ENCODE results near the gene ARFGEF3. TPM values are rescaled to one million over a fixed set of nuclear protein-coding genes. Genes with fewer than 3 reads are reported as not detected.

ARFGEF3 gene
- total and polyA plus RNA-seq, 5 experiments from 2014 or later, result not detected

- POLR2A ChIA-PET, result no interaction called here
- H3K27ac Mint-ChIP-seq, result no peak overlapping the region
Measured at GRCh38 chr6:138328210-138328609, 166.5 kb downstream of the ARFGEF3 start.

GRCh38 chr6:138330763-138331162, 169.0 kb downstream of the ARFGEF3 start:
- no peak for DNase-seq
- POLR2A ChIA-PET, result no interaction called here
- Mint-ChIP-seq H3K9me3 (no peaks in the 10 kb centered on the region), H3K36me3 (no peaks in the 10 kb centered on the region), H3K4me1 (no peaks in the 10 kb centered on the region), H3K27me3 (peaks cover 3 to 18% (median 10%) of the 10 kb centered on the region in 5 donors), H3K4me3 (no peak overlapping the region), H3K27ac (no peak overlapping the region)
- ATAC-seq, result no peak

More at GRCh38 chr6:138328210-138328609, 166.5 kb downstream of the ARFGEF3 start:
- DNase-seq, result no peak
- Mint-ChIP-seq H3K9me3 (no peaks in the 10 kb centered on the region), H3K4me3 (no peak overlapping the region), H3K27me3 (peaks cover 2 to 10% (median 9%) of the 10 kb centered on the region in 5 donors), H3K36me3 (no peaks in the 10 kb centered on the region), H3K4me1 (no peaks in the 10 kb centered on the region)
- no peak for ATAC-seq

GRCh38 chr6:138331444-138331843, 169.7 kb downstream of the ARFGEF3 start:
- Mint-ChIP-seq H3K4me3 (no peak overlapping the region), H3K36me3 (no peaks in the 10 kb centered on the region), H3K9me3 (no peaks in the 10 kb centered on the region), H3K27ac (no peak overlapping the region), H3K27me3 (peaks cover 3 to 17% (median 9%) of the 10 kb centered on the region in 5 donors), H3K4me1 (no peaks in the 10 kb centered on the region)
- POLR2A ChIA-PET, result no interaction called here
- ATAC-seq (no peak), DNase-seq (no peak)

GRCh38 chr6:138331984-138332383, 170.2 kb downstream of the ARFGEF3 start:
- DNase-seq, result no peak
- H3K36me3 Mint-ChIP-seq, result no peaks in the 10 kb centered on the region
- no peak for ATAC-seq
- H3K27me3 Mint-ChIP-seq, result peaks cover 3 to 12% (median 5%) of the 10 kb centered on the region in 5 donors
- H3K4me3 Mint-ChIP-seq, result no peak overlapping the region
- POLR2A ChIA-PET, result no interaction called here
- no peak overlapping the region for H3K27ac Mint-ChIP-seq
- no peaks in the 10 kb centered on the region for H3K9me3 Mint-ChIP-seq
- no peaks in the 10 kb centered on the region for H3K4me1 Mint-ChIP-seq

- POLR2A ChIA-PET, result no interaction called here
- Mint-ChIP-seq H3K4me1 (no peaks in the 10 kb centered on the region), H3K27ac (peak overlapping the region in 1 of 10 donors; percentile 31), H3K36me3 (no peaks in the 10 kb centered on the region), H3K4me3 (no peak overlapping the region), H3K9me3 (no peaks in the 10 kb centered on the region), H3K27me3 (peaks cover under 1 to 9% (median 4%) of the 10 kb centered on the region in 5 donors)
- no peak for DNase-seq
- ATAC-seq, result no peak
Measured at GRCh38 chr6:138334000-138334399, 172.3 kb downstream of the ARFGEF3 start.

GRCh38 chr6:138334963-138335362, 173.2 kb downstream of the ARFGEF3 start:
- Mint-ChIP-seq H3K27ac (no peak overlapping the region), H3K27me3 (peaks cover 1 to 18% (median 4%) of the 10 kb centered on the region in 5 donors), H3K4me1 (no peaks in the 10 kb centered on the region), H3K4me3 (no peak overlapping the region), H3K9me3 (no peaks in the 10 kb centered on the region), H3K36me3 (no peaks in the 10 kb centered on the region)
- ATAC-seq (no peak), DNase-seq (no peak)
- POLR2A ChIA-PET, result no interaction called here

GRCh38 chr6:138336221-138336620, 174.5 kb downstream of the ARFGEF3 start:
- H3K4me3 Mint-ChIP-seq, result no peak overlapping the region
- ATAC-seq, result no peak
- H3K36me3 Mint-ChIP-seq, result no peaks in the 10 kb centered on the region
- H3K27me3 Mint-ChIP-seq, result peaks cover 1 to 19% (median 6%) of the 10 kb centered on the region in 5 donors
- no peaks in the 10 kb centered on the region for H3K9me3 Mint-ChIP-seq
- H3K27ac Mint-ChIP-seq, result no peak overlapping the region
- H3K4me1 Mint-ChIP-seq, result no peaks in the 10 kb centered on the region
- DNase-seq, result no peak
- POLR2A ChIA-PET, result no interaction called here

GRCh38 chr6:138337076-138337475, 175.3 kb downstream of the ARFGEF3 start:
- Mint-ChIP-seq H3K27me3 (peaks cover 1 to 19% (median 6%) of the 10 kb centered on the region in 5 donors), H3K36me3 (no peaks in the 10 kb centered on the region), H3K4me1 (no peaks in the 10 kb centered on the region), H3K4me3 (no peak overlapping the region), H3K27ac (no peak overlapping the region), H3K9me3 (no peaks in the 10 kb centered on the region)
- ATAC-seq (no peak), DNase-seq (no peak)
- POLR2A ChIA-PET, result no interaction called here

- DNase-seq (no peak), ATAC-seq (no peak)
- Mint-ChIP-seq H3K27ac (no peak overlapping the region), H3K27me3 (peaks cover 1 to 25% (median 7%) of the 10 kb centered on the region in 5 donors), H3K4me1 (no peaks in the 10 kb centered on the region), H3K9me3 (no peaks in the 10 kb centered on the region), H3K4me3 (no peak overlapping the region), H3K36me3 (no peaks in the 10 kb centered on the region)
- POLR2A ChIA-PET, result no interaction called here
Measured at GRCh38 chr6:138339024-138339423, 177.3 kb downstream of the ARFGEF3 start.

GRCh38 chr6:138341176-138341575, 179.4 kb downstream of the ARFGEF3 start:
- Mint-ChIP-seq H3K4me3 (no peak overlapping the region), H3K4me1 (no peaks in the 10 kb centered on the region), H3K27me3 (peaks cover 0 to 21% (median 3%) of the 10 kb centered on the region in 5 donors), H3K9me3 (no peaks in the 10 kb centered on the region), H3K27ac (no peak overlapping the region), H3K36me3 (no peaks in the 10 kb centered on the region)
- POLR2A ChIA-PET, result no interaction called here
- no peak for ATAC-seq
- no peak for DNase-seq

- no peaks in the 10 kb centered on the region for H3K4me1 Mint-ChIP-seq
- DNase-seq, result no peak
Measured at GRCh38 chr6:138343112-138343511, 181.4 kb downstream of the ARFGEF3 start.

GRCh38 chr6:138345565-138346285, 184.0 kb downstream of the ARFGEF3 start:
- no peaks in the 10 kb centered on the region for H3K36me3 Mint-ChIP-seq
- no peaks in the 10 kb centered on the region for H3K9me3 Mint-ChIP-seq
- peaks cover 5 to 20% (median 8%) of the 10 kb centered on the region in 5 donors for H3K27me3 Mint-ChIP-seq
- no peak for ATAC-seq
- H3K4me1 Mint-ChIP-seq, result no peaks in the 10 kb centered on the region
- no peak for DNase-seq
- POLR2A ChIA-PET, result interaction anchor here (0.6 kb wide), 1 partner anchor 49 kb away, joined by 4 read pairs; no protein-coding TSS in a partner anchor
- no peak overlapping the region for H3K4me3 Mint-ChIP-seq
- no peak overlapping the region for H3K27ac Mint-ChIP-seq

More at GRCh38 chr6:138343112-138343511, 181.4 kb downstream of the ARFGEF3 start:
- Mint-ChIP-seq H3K4me3 (no peak overlapping the region), H3K9me3 (no peaks in the 10 kb centered on the region), H3K27ac (no peak overlapping the region), H3K36me3 (no peaks in the 10 kb centered on the region), H3K27me3 (peaks cover 2 to 27% (median 8%) of the 10 kb centered on the region in 5 donors)
- no peak for ATAC-seq
- POLR2A ChIA-PET, result no interaction called here

GRCh38 chr6:138346302-138347195, 184.8 kb downstream of the ARFGEF3 start:
- H3K27ac Mint-ChIP-seq, result no peak overlapping the region
- H3K36me3 Mint-ChIP-seq, result no peaks in the 10 kb centered on the region
- no peaks in the 10 kb centered on the region for H3K9me3 Mint-ChIP-seq
- ATAC-seq (no peak), DNase-seq (no peak)
- POLR2A ChIA-PET, result no interaction called here
- H3K4me3 Mint-ChIP-seq, result no peak overlapping the region
- no peaks in the 10 kb centered on the region for H3K4me1 Mint-ChIP-seq
- H3K27me3 Mint-ChIP-seq, result peaks cover 5 to 22% (median 8%) of the 10 kb centered on the region in 5 donors
